ENCODE results near the gene NUPR1. TPM values are rescaled to one million over a fixed set of nuclear protein-coding genes. Genes with fewer than 3 reads are reported as not detected.
"Not testable (repeated sequence)": the region's sequence is repeated elsewhere in the genome, so short reads cannot be mapped to it uniquely, and the experiment has no call there.

The NUPR1 gene
- polyA plus RNA-seq, 1 donor = 5.8 TPM

DNA sequence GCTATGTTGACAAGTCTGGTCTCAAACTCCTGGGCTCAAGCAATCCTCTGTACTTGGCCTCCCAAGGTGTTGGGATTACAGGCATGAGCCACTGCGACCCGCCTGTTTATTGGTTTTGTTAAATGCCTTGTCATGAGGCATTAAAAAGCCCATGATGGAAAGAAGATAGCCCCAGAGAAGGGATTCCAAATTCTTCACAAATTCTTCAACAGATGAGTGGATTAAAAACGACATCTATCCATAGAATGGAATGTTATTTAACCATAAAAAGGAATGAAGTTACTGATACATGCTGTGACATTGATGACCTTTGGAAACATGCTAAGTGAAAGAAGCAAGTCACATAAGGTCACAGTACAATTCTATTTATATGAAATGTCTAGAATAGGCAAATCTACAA lies 19.7 kb upstream of the NUPR1 start:
- DNase-seq = no peak

DNA sequence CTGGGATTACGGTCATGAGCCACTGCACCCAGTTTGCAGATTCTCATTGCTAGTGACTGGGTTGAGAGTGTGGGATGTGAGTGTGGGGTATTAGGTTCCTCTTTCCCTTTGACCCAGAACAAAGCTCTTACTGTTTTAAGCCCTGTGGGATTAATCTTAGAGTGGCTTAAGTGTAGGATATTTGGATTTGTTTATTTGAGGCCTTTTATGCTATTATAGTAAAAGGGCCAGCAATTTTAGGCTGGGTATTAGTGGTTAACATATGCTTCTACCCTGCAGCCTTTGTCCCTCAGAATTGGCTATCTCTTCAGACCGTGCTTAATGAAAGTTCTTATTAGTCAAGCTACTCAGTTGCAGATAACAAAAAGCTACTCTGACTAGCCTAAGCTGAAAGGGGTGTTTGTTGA lies 18.1 kb upstream of the NUPR1 start:
- no peak for DNase-seq

DNA sequence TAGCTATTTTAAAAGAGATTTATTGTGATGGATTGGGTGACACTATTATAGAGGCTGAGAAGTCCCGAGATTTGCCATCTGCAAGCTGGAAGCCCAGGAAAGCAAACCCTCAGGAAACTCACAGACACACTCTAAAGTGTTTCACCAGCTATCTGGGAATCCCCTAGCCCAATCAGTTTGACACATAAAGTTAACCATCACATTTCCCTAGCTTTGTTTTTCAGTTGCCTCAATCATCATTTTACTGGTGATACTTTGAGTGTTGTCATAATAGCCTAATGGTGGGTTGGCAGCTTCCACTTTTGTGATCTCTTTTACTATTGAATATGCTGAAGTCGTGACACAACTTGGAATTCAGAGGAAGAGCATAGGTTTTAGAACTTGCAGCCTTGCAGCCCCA lies 16.8 kb upstream of the NUPR1 start:
- DNase-seq = no peak

- no peak for DNase-seq
Observed at GRCh38 chr16:28554634-28555423, 16.1 kb upstream of the NUPR1 start.

- DNase-seq = peak; percentile 92
Observed at GRCh38 chr16:28553776-28554633, 15.2 kb upstream of the NUPR1 start, which contains the start of gene SGF29. SGF29 (plus strand) TSS chr16:28553920; CDS start chr16:28581070, 27,150 bp downstream.

- no peak for DNase-seq
Observed at GRCh38 chr16:28549301-28549899, 10.6 kb upstream of the NUPR1 start.

DNA sequence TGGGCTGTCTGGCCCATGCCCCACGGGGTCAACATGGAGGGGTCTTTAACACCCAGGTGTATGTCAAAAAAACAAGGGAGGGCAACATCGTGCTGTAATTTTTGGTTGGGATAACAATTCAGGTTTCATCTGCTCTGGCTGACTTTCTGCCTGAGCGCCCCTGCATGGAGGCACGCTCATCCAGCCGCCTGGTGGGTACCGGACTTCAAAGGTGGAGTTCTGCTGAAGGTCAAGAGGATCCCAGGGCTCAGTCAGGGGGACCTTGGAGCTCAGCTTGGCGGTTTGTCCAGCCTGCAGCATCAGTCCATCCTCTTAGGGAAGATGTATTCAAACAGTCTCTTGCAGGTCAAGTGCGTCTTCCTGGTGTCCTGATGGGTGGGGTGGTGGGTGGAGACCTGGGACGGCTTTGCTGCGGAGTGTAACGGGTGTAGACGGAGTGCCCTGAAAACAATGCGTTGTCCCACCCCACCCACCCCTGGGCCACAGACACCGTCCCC lies 9.6 kb upstream of the NUPR1 start:
- DNase-seq = no peak

DNA sequence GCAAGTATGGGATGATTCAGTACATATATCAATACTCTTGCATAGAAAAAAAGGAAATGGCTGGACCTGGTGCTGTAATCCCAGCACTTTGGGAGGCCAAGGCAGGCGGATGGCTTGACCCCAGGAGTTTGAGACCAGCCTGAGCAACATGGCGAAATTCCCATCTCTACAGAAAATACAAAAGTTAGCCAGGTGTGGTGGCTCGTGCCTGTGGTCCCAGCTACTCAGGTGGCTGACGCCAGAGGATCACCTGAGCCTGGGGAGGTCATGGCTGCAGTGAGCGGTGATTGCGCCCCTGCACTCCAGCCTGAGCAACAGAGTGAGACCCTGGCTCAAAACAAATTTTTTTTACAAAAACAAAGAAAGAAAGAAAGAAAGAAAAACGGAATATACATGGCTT lies 7.9 kb upstream of the NUPR1 start:
- DNase-seq = no peak

- DNase-seq = not testable (repeated sequence)
Observed at GRCh38 chr16:28545964-28546363, 7.2 kb upstream of the NUPR1 start.

GRCh38 chr16:28544998-28545397 lies 6.2 kb upstream of the NUPR1 start:
- DNase-seq = no peak

DNA sequence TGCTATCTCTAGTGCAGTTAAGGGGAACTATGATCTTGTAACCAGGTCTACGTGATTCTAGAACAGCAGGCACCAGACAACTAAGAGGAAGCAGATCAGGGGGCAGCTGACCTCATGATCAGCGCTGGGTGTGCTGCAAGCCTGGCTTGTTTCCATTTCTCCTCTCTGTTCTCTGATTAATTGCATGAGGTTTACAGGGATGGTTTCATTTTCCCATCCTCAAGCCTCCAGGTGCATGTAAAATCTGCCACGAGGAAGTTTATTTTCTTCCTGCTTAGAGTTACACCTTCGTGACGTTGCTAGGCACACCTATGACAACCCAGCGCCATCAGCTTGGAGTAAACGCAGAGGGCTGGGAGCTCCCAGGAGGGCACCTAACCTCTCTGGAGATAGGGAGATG lies 4.3 kb upstream of the NUPR1 start:
- DNase-seq = no peak

DNA sequence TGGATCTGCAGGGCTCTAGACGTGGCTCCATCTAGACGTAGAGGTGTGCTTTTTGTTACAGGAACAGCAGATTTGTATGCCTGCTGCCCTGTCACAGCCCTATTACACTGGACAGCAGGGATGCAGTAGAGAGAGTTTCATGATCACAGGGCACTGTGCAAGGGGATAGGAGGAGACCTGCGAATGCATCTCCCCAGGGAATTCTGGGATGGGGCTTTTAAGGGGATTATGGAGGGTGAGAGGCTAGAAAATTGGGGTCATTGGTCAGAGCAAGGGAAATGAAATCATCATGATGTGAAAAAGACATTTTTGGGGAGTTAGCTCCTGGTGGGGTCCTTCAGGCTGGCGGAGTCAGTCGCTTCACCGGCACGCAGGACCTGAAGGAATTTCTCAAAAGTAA lies 3.9 kb upstream of the NUPR1 start:
- no peak for DNase-seq

DNA sequence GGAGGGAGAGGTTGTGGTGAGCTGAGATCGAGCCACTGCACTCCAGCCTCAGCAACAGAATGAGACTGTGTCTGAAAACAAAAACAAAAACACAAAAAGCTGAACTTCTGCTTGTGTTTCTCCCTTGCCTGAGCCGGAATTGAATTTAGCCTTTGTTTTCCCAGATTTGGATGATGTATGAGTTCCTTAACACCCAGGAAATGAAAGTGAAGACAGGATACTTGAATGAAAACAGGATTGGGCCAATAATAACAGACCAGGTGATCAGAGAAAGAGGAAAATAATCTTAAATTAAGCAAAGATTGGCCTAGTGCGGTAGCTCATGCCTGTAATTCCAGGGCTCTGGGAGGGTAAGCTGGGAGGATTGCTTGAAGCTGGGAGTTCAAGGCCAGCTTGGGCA lies 1.6 kb upstream of the NUPR1 start:
- no peak for DNase-seq

- DNase-seq = no peak
Observed at GRCh38 chr16:28537964-28538732, 626 bp downstream of the NUPR1 start.

DNA sequence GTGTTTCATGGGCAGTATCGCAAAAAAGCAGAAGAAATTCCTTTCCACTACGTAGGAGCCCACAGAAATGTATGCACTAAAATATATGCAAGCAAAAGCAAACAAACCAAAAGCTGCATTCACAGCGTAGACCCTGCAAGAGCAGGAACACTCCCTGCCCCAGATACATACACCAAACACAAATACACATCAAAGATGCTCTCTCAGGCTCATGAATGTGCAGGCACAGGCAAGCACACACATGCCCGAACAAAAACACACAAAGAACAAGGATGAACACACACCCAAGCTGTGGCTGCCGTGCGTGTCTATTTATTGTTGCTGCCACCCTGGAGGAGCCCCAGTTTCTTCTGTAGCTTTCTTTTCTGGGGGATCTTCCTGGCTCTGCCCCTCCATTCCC lies 1.7 kb downstream of the NUPR1 start:
- DNase-seq = no peak

DNA sequence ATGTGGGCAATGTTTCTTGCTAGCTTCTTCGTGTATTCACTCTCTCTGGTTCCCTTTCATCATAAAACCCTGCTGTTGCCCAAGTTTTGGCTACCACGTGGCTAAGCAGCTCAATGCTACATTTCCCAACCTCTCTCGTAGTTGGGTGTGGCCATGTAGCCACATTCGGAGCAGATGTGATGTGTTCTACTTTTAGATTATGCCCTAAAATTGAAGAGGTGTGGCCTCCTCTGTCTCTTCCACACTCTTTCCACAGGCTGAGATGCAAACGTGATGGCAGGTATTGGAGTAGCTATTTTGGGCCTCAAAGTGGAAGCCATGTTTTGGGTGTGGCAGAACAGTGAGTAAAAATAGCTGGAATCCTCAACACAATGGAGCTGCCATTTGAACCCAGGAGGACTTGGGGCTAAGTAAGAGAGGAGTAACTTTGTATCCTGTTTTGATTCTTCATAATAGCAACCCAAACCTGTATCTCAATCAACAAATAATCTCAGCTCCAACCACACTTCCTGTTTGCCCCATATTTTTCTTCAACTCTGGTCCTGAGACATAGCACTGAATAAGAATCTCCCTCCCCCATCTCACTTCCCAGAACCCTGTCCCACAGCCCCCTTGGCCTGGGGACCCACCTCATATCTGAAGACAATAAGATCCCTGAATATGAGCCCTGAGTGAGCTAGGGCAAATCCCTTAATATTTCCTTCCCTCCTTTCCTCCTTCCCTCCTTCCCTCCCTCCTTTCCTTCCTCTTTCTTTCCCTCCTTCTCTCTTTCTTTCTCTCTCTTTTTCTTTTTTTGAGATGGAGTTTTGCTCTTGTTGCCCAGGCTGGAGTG lies 4.0 kb downstream of the NUPR1 start:
- no peak for DNase-seq

- DNase-seq = no peak
Observed at GRCh38 chr16:28532940-28533647, 5.7 kb downstream of the NUPR1 start.

GRCh38 chr16:28531777-28532744 lies 6.7 kb downstream of the NUPR1 start:
- DNase-seq = no peak

DNA sequence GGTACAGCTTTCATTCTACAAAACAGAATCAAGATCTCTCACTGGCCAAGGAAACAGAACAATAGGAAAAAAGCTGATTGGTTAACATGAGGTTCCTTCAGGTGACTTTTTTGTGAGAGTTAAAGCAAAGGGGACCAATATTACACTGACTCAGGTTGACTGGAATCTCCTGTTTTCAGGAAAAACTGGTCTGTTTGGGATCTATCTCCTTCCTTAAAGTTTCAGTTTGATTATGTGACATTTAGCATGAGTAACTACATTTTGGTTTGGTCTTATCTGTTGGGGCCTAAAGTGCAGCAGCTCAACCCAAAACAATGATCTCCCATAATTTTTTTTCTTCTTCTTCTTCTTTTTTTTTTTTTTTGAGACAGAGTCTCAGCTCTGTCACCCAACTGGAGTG lies 9.7 kb downstream of the NUPR1 start:
- no peak for DNase-seq
